Heart left ventricle (tissue), 16 donors: ENCODE data around the gene KCTD12. TPM values are rescaled to one million over a fixed set of nuclear protein-coding genes. Genes with fewer than 3 reads are reported as not detected.
"Not testable (repeated sequence)": the region's sequence is repeated elsewhere in the genome, so short reads cannot be mapped to it uniquely, and the experiment has no call there.

Source experiments
- ATAC-seq, 4 donors: fragments of 200-7000 bp; cut with Tn5 transposase; one replicate each; pipeline ENCODE4 v1.9.1; 2020 to 2022; ENCODE audit warnings: moderate library complexity in 4 of 4, mild to moderate bottlenecking in 3 of 4, moderate number of reproducible peaks in 1 of 4
- DNase-seq, 5 donors: peaks; one replicate each; pipeline ENCODE4 v3.0.0-alpha.2; 2020
- H3K27ac ChIP-seq, 12 donors: fragments of 200-600 bp; sonication (generic) in 4 of 12; one replicate each; pipeline versions ENCODE4 v1.5.0 to v1.8.0; 2016 to 2022; ENCODE audit warnings: mild to moderate bottlenecking in 2 of 12
- H3K27me3 ChIP-seq, 9 donors: fragments of 200-600 bp; sonication (generic) in 2 of 9; one replicate each; pipeline versions ENCODE4 v1.5.1 to v1.8.0; 2016 to 2022; ENCODE audit warnings: mild to moderate bottlenecking in 3 of 9
- H3K36me3 ChIP-seq, 9 donors: fragments of 200-600 bp; sonication (generic) in 2 of 9; one replicate each; pipeline versions ENCODE4 v1.5.0 to v1.8.0; 2018 to 2022; ENCODE audit warnings: mild to moderate bottlenecking in 2 of 9
- H3K4me1 ChIP-seq, 12 donors: fragments of 200-600 bp; sonication (generic) in 4 of 12; one replicate each; pipeline versions ENCODE4 v1.5.0 to v1.8.0; 2016 to 2022; ENCODE audit warnings: mild to moderate bottlenecking in 3 of 12
- H3K4me3 ChIP-seq, 12 donors: fragments of 200-600 bp; sonication (generic) in 4 of 12; one replicate each; pipeline versions ENCODE4 v1.5.0 to v1.8.0; 2017 to 2022; ENCODE audit warnings: mild to moderate bottlenecking in 9 of 12, moderate library complexity in 4 of 12
- H3K9me3 ChIP-seq, 12 donors: fragments of 200-600 bp; sonication (generic) in 4 of 12; one replicate each; pipeline versions ENCODE4 v1.5.0 to v1.8.0; 2016 to 2022; ENCODE audit warnings: mild to moderate bottlenecking in 1 of 12
- CTCF ChIP-seq, 12 donors: fragments of 200-600 bp; sonication (generic) in 4 of 12; IDR thresholded peaks; one replicate each; pipeline versions ENCODE4 v1.5.0 to v1.8.0; 2018 to 2022; ENCODE audit warnings: antibody characterized with exemption in 12 of 12, mild to moderate bottlenecking in 5 of 12
- POLR2A ChIP-seq, 2 donors: fragments of 450-650 bp; IDR thresholded peaks; one replicate each; pipeline ENCODE4 v1.6.1; 2017; ENCODE audit warnings: antibody characterized with exemption in 2 of 2, mild to moderate bottlenecking in 2 of 2, moderate library complexity in 2 of 2
- WGBS, 4 donors: extraction: QIAGEN DNeasy Blood & Tissue Kit in 2 of 4; methylation state at CpG; one replicate each; pipeline versions ENCODE4 v1.1.5 to v1.1.7; 2013 to 2018; 5-methylcytosine and 5-hydroxymethylcytosine counted together
- intact Hi-C, 10 donors: fragments of 100-400 bp; cut with DNase I; formaldehyde crosslinking; loops; one replicate each; pipeline versions ENCODE4 v1.11.1 to v1.14.2; 2022
- polyA plus RNA-seq, 2 donors: library from polyadenylated mRNA; stranded (reverse); fragments of 200-250 nt; gene quantifications; one replicate each; pipeline ENCODE4 v1.2.3, GENCODE V29; 2013
- total RNA-seq, 9 donors: library from RNA; depleted of rRNA in 2 of 9; stranded (reverse); fragments of >200 nt in 2 of 9; fragmentation: NEBNext Ultra II Directional in 3 of 9; extraction: Animal tissue kit (Norgen Biotek cat#: 25700) in 3 of 9; gene quantifications; one replicate each; pipeline versions ENCODE4 v1.1.0 to v1.2.4, GENCODE V29; 2016 to 2023
- donor health status: ischemic (EF 13 %, LVEDD 7.1; RV severe dilation, severe dysfunction).
- donor health status: healthy with polysubstance abuse.
- donor health status: DM: no; HTN: yes; CAD: no.
- donor health status: DM: no; HTN: no; CAD: no.
- donor health status: ischemic (EF 25% LVEDD 6.9; RV normal size, moderate dysfunction).
- donor health status: ischemic (EF 25% LVEDD 5.7; RV mildly dilated, moderate dysfunction).
- donor health status: healthy.
- donor health status: DM: yes; HTN: yes; CAD: no.
- donor health status: ischemic (EF 35%, LVEDD 5.7; RV mildly dilated, moderate dysfunction).
- donor health status: nonischemic (EF 11% LVEDD 7.7; RV severe dilation, severe dysfunction).
- donor health status: DM: yes; HTN: yes; CAD: no.
- donor health status: PGD.
- donor health status: ischemic (EF 29% LVEDD 5.4; RV normal size, mild dysfunction).
- donor health status: nonischemic (EF 23%, LVEDD 6.1; RV moderate dilation, normal function).

Gene KCTD12
- total and polyA plus RNA-seq, 11 donors = 10.1 to 84.4 (median 34.7) TPM

GRCh38 chr13:76912476-76912875 is 26.3 kb upstream of the KCTD12 start:
- no peaks in the 10 kb centered on the region for H3K36me3 ChIP-seq
- ATAC-seq (no peak), DNase-seq (no peak)
- intact Hi-C loops = no loop called here
- H3K27me3 ChIP-seq = no peaks in the 10 kb centered on the region
- no peak for TF ChIP-seq POLR2A (IDR thresholded peaks at IDR 0.05)
- TF ChIP-seq CTCF (IDR thresholded peaks at IDR 0.05) = no peak
- no peaks in the 10 kb centered on the region for H3K4me1 ChIP-seq
- H3K4me3 ChIP-seq = no peak overlapping the region
- no peak overlapping the region for H3K27ac ChIP-seq
- WGBS, 4 donors = 86 to 90% (median 87%) methylated on average over 3 of the region's 3 CpGs
- H3K9me3 ChIP-seq = no peaks in the 10 kb centered on the region

GRCh38 chr13:76904507-76904906 is 18.3 kb upstream of the KCTD12 start:
- H3K27me3 ChIP-seq = peaks cover 0 to 3% (median 0%) of the 10 kb centered on the region in 9 donors
- DNase-seq = no peak
- H3K4me1 ChIP-seq = no peaks in the 10 kb centered on the region
- 51 to 69% (median 59%) methylated on average over 2 of the region's 2 CpGs for WGBS, 4 donors
- H3K4me3 ChIP-seq = no peak overlapping the region
- TF ChIP-seq POLR2A (IDR thresholded peaks at IDR 0.05) = no peak
- TF ChIP-seq CTCF (IDR thresholded peaks at IDR 0.05) = no peak
- no peak overlapping the region for H3K27ac ChIP-seq
- H3K36me3 ChIP-seq = no peaks in the 10 kb centered on the region
- peaks cover 0 to 2% (median 0%) of the 10 kb centered on the region in 12 donors for H3K9me3 ChIP-seq
- intact Hi-C loops = loop anchor here (2.0 to 10.0 kb wide), 10 partner anchors 237 to 1220 kb away; no protein-coding TSS in a partner anchor
- ATAC-seq = no peak

GRCh38 chr13:76903544-76904162 is 17.4 kb upstream of the KCTD12 start:
- Histone ChIP-seq H3K9me3 (peaks cover 0 to 11% (median 0%) of the 10 kb centered on the region in 12 donors), H3K4me3 (no peak overlapping the region), H3K27me3 (peaks cover 0 to 3% (median 0%) of the 10 kb centered on the region in 9 donors), H3K36me3 (no peaks in the 10 kb centered on the region), H3K27ac (no peak overlapping the region), H3K4me1 (no peaks in the 10 kb centered on the region)
- DNase-seq (peak; percentile 47 to 67 (median 54)), ATAC-seq (peak; percentile 64 to 83 (median 79))
- intact Hi-C loops = loop anchor here (1.0 to 10.0 kb wide), 16 partner anchors 235 to 1219 kb away; no protein-coding TSS in a partner anchor
- WGBS, 4 donors = 21 to 26% (median 25%) methylated on average over 3 of the region's 3 CpGs
- peak; percentile 95 to 100 (median 99) for TF ChIP-seq CTCF (IDR thresholded peaks at IDR 0.05)
- TF ChIP-seq POLR2A (IDR thresholded peaks at IDR 0.05) = no peak

GRCh38 chr13:76899066-76899465 is 12.9 kb upstream of the KCTD12 start:
- H3K27me3 ChIP-seq, intact Hi-C loops, DNase-seq, H3K27ac ChIP-seq, H3K4me3 ChIP-seq, H3K4me1 ChIP-seq, H3K36me3 ChIP-seq, ATAC-seq: not testable (repeated sequence)
- WGBS, 4 donors = 94 to 97% (median 96%) methylated on average over 4 of the region's 4 CpGs
- peaks cover 0 to 20% (median 0%) of the 10 kb centered on the region in 12 donors for H3K9me3 ChIP-seq

GRCh38 chr13:76897171-76897570 is 11.0 kb upstream of the KCTD12 start:
- DNase-seq, H3K27me3 ChIP-seq, H3K4me3 ChIP-seq, H3K36me3 ChIP-seq, H3K4me1 ChIP-seq, H3K27ac ChIP-seq, intact Hi-C loops, ATAC-seq: not testable (repeated sequence)
- peaks cover 0 to 20% (median 0%) of the 10 kb centered on the region in 12 donors for H3K9me3 ChIP-seq
